Cardiac fibroblast (primary cell): ENCODE results near the gene CAMTA1.

Experiments used
- DNase-seq, 2 donors: peaks; one replicate each; pipeline versions ENCODE4 v3.0.0 to v3.0.0-alpha.2; 2010; ENCODE audit warnings: low read depth in 2 of 2
- H3K4me3 ChIP-seq, 2 donors: replicated peaks in 1 of 2; 1 replicate in 1 of 2; 2 replicates in 1 of 2; pipeline ENCODE4 v1.5.1; 2011; ENCODE audit warnings: low read depth in 2 of 2, low read length in 2 of 2, mild to moderate bottlenecking in 2 of 2, moderate library complexity in 1 of 2
- CTCF ChIP-seq: IDR thresholded peaks from one replicate; pipeline ENCODE4 v1.5.1; 2011; ENCODE audit warnings: low read depth, mild to moderate bottlenecking, low read length, inconsistent platforms

The CAMTA1 gene

GRCh38 chr1:6941786-6942185 lies 156.5 kb downstream of the CAMTA1 start:
- no peak for DNase-seq
- no peak overlapping the region for H3K4me3 ChIP-seq
- no peak for TF ChIP-seq CTCF

GRCh38 chr1:6942990-6943389 lies 157.7 kb downstream of the CAMTA1 start:
- H3K4me3 ChIP-seq: no peak overlapping the region
- no peak for TF ChIP-seq CTCF
- no peak for DNase-seq

GRCh38 chr1:6944434-6944833 lies 159.2 kb downstream of the CAMTA1 start:
- TF ChIP-seq CTCF: no peak
- H3K4me3 ChIP-seq: no peak overlapping the region
- DNase-seq: no peak

- no peak overlapping the region for H3K4me3 ChIP-seq
- TF ChIP-seq CTCF: no peak
- no peak for DNase-seq
These were observed 162.7 kb downstream of the CAMTA1 start for GRCh38 chr1:6947952-6948351.

GRCh38 chr1:6948416-6948815 lies 163.2 kb downstream of the CAMTA1 start:
- no peak for DNase-seq
- TF ChIP-seq CTCF: no peak
- H3K4me3 ChIP-seq: no peak overlapping the region

- no peak overlapping the region for H3K4me3 ChIP-seq
- DNase-seq: peak in 1 of 2 donors; percentile 3
- TF ChIP-seq CTCF: no peak
These were observed 163.6 kb downstream of the CAMTA1 start for GRCh38 chr1:6948861-6949260.

GRCh38 chr1:6950001-6950765 lies 164.9 kb downstream of the CAMTA1 start:
- no peak overlapping the region for H3K4me3 ChIP-seq
- DNase-seq: no peak
- no peak for TF ChIP-seq CTCF
